OCI-LY1 (cell line): ENCODE data around the gene OSTN.

Experiments used
- EZH2 ChIP-seq: fragments of 200-600 bp; sonication (generic), shearing (Covaris generic); IDR thresholded peaks from 2 replicates; pipeline ENCODE4 v1.8.0; 2017; ENCODE audit warnings: borderline replicate concordance, mixed run types, mild to moderate bottlenecking, antibody characterized with exemption, low read length, moderate library complexity, mixed read lengths
- TF ChIP-seq, protein P1 (sequence below): fragments of 200-600 bp; sonication (generic), shearing (Covaris generic); IDR thresholded peaks from 2 replicates; pipeline ENCODE4 v1.5.1; 2017; ENCODE audit warnings: mild to moderate bottlenecking, antibody characterized with exemption, low read length, moderate library complexity, mixed read lengths

DNA sequence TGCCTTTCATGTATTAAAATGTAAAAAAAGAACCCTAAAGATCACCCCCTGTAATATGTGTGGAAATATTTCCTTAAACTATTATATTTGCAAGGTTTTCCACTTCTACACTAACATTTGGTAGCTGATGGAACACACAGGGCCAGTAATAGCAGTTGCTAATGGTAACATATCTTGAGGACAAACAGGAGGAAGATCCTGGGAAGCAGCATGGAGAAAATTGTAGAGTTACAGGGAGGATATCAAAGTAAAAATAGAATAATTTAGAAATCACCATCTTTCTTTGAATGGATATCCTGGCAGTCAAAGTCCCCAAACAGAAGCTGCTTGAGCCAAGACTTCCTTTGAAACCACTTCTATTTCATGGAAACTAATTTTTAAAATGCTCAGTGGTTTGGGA is 29.5 kb upstream of the OSTN start:
- TF ChIP-seq, protein P1, sequence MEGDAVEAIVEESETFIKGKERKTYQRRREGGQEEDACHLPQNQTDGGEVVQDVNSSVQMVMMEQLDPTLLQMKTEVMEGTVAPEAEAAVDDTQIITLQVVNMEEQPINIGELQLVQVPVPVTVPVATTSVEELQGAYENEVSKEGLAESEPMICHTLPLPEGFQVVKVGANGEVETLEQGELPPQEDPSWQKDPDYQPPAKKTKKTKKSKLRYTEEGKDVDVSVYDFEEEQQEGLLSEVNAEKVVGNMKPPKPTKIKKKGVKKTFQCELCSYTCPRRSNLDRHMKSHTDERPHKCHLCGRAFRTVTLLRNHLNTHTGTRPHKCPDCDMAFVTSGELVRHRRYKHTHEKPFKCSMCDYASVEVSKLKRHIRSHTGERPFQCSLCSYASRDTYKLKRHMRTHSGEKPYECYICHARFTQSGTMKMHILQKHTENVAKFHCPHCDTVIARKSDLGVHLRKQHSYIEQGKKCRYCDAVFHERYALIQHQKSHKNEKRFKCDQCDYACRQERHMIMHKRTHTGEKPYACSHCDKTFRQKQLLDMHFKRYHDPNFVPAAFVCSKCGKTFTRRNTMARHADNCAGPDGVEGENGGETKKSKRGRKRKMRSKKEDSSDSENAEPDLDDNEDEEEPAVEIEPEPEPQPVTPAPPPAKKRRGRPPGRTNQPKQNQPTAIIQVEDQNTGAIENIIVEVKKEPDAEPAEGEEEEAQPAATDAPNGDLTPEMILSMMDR: no peak
- no peak for TF ChIP-seq EZH2
